NCI-H1048 (cell line): ENCODE measurements around the gene TREX2.
A peak's percentile ranks its signal among the peaks of the same experiment; 100 is the strongest.
"Not testable (repeated sequence)": the region's sequence is repeated elsewhere in the genome, so short reads cannot be mapped to it uniquely, and the experiment has no call there.

Experiments
- DNase-seq: peaks from one replicate; lab custom pipeline; 2025; lab: John Stamatoyannopoulos, UW

Gene TREX2

GRCh38 chrX:153407736-153408135 lies 38.1 kb downstream of the TREX2 start:
- no peak for DNase-seq

- DNase-seq: no peak
These were observed 39.0 kb downstream of the TREX2 start for GRCh38 chrX:153406903-153407302.

- DNase-seq: no peak
These were observed 39.8 kb downstream of the TREX2 start for GRCh38 chrX:153406011-153406410.

- no peak for DNase-seq
These were observed 40.4 kb downstream of the TREX2 start for GRCh38 chrX:153405426-153405825.

GRCh38 chrX:153404333-153404732 lies 41.5 kb downstream of the TREX2 start:
- DNase-seq: not testable (repeated sequence)

- no peak for DNase-seq
These were observed 44.6 kb downstream of the TREX2 start, which contains the start of gene PNMA6E for GRCh38 chrX:153401133-153401764. PNMA6E (minus strand) TSS chrX:153401350; CDS start chrX:153398849, 2,501 bp downstream.

- DNase-seq: peak; percentile 10
These were observed 45.4 kb downstream of the TREX2 start for GRCh38 chrX:153400146-153401132.

- DNase-seq: no peak
These were observed 47.4 kb downstream of the TREX2 start for GRCh38 chrX:153398275-153398960.

- no peak for DNase-seq
These were observed 48.4 kb downstream of the TREX2 start for GRCh38 chrX:153397256-153397960.

GRCh38 chrX:153396320-153397195 lies 49.3 kb downstream of the TREX2 start:
- no peak for DNase-seq

- DNase-seq: no peak
These were observed 50.1 kb downstream of the TREX2 start for GRCh38 chrX:153395613-153396319.

- no peak for DNase-seq
These were observed 51.2 kb downstream of the TREX2 start for GRCh38 chrX:153394612-153395011.
